ENCODE data around the gene APOF. TPM values are rescaled to one million over a fixed set of nuclear protein-coding genes. Genes with fewer than 3 reads are reported as not detected.

The APOF gene
- total and polyA plus RNA-seq, 2 experiments from 2014 or later, result not detected

GRCh38 chr12:56326533-56326932 is 36.1 kb downstream of the APOF start:
- ATAC-seq, result no peak
- H3K4me3 Mint-ChIP-seq, result no peak overlapping the region

More at GRCh38 chr12:56326533-56326932, 36.1 kb downstream of the APOF start:
- H3K27ac ChIP-seq (ENCODE audit: low read depth), result no peak overlapping the region
- no peak overlapping the region for H2AFZ ChIP-seq
- H3K4me1 ChIP-seq (ENCODE audit: insufficient read depth), result no peaks in the 10 kb centered on the region
- no peaks in the 10 kb centered on the region for H4K20me1 ChIP-seq (replicated peaks; ENCODE audit: insufficient read depth)
- no peak overlapping the region for H3K4me2 ChIP-seq
- Mint-ChIP-seq H3K36me3 (ENCODE audit: low read depth) (peaks cover 18% of the 10 kb centered on the region), H3K27me3 (ENCODE audit: insufficient read depth, low read depth, poor library complexity) (peaks cover 4% of the 10 kb centered on the region), H3K4me1 (no peaks in the 10 kb centered on the region), H3K9me3 (no peaks in the 10 kb centered on the region), H3K27ac (no peak overlapping the region)
- TF ChIP-seq EZH2 (IDR thresholded peaks at IDR 0.05; ENCODE audit: low read depth, unreplicated experiment), result no peak
- TF ChIP-seq POLR2AphosphoS5 (IDR thresholded peaks at IDR 0.05; ENCODE audit: low read depth), result no peak
- TF ChIP-seq EZH2phosphoT487 (IDR thresholded peaks at IDR 0.05; ENCODE audit: unreplicated experiment), result no peak
- TF ChIP-seq, protein P1, sequence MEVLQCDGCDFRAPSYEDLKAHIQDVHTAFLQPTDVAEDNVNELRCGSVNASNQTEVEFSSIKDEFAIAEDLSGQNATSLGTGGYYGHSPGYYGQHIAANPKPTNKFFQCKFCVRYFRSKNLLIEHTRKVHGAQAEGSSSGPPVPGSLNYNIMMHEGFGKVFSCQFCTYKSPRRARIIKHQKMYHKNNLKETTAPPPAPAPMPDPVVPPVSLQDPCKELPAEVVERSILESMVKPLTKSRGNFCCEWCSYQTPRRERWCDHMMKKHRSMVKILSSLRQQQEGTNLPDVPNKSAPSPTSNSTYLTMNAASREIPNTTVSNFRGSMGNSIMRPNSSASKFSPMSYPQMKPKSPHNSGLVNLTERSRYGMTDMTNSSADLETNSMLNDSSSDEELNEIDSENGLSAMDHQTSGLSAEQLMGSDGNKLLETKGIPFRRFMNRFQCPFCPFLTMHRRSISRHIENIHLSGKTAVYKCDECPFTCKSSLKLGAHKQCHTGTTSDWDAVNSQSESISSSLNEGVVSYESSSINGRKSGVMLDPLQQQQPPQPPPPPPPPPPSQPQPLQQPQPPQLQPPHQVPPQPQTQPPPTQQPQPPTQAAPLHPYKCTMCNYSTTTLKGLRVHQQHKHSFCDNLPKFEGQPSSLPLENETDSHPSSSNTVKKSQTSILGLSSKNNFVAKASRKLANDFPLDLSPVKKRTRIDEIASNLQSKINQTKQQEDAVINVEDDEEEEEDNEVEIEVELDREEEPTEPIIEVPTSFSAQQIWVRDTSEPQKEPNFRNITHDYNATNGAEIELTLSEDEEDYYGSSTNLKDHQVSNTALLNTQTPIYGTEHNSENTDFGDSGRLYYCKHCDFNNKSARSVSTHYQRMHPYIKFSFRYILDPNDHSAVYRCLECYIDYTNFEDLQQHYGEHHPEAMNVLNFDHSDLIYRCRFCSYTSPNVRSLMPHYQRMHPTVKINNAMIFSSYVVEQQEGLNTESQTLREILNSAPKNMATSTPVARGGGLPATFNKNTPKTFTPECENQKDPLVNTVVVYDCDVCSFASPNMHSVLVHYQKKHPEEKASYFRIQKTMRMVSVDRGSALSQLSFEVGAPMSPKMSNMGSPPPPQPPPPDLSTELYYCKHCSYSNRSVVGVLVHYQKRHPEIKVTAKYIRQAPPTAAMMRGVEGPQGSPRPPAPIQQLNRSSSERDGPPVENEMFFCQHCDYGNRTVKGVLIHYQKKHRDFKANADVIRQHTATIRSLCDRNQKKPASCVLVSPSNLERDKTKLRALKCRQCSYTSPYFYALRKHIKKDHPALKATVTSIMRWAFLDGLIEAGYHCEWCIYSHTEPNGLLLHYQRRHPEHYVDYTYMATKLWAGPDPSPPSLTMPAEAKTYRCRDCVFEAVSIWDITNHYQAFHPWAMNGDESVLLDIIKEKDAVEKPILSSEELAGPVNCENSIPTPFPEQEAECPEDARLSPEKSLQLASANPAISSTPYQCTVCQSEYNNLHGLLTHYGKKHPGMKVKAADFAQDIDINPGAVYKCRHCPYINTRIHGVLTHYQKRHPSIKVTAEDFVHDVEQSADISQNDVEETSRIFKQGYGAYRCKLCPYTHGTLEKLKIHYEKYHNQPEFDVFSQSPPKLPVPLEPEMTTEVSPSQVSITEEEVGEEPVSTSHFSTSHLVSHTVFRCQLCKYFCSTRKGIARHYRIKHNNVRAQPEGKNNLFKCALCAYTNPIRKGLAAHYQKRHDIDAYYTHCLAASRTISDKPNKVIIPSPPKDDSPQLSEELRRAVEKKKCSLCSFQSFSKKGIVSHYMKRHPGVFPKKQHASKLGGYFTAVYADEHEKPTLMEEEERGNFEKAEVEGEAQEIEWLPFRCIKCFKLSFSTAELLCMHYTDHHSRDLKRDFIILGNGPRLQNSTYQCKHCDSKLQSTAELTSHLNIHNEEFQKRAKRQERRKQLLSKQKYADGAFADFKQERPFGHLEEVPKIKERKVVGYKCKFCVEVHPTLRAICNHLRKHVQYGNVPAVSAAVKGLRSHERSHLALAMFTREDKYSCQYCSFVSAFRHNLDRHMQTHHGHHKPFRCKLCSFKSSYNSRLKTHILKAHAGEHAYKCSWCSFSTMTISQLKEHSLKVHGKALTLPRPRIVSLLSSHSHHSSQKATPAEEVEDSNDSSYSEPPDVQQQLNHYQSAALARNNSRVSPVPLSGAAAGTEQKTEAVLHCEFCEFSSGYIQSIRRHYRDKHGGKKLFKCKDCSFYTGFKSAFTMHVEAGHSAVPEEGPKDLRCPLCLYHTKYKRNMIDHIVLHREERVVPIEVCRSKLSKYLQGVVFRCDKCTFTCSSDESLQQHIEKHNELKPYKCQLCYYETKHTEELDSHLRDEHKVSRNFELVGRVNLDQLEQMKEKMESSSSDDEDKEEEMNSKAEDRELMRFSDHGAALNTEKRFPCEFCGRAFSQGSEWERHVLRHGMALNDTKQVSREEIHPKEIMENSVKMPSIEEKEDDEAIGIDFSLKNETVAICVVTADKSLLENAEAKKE (CRISPR knock-in tag; IDR thresholded peaks at IDR 0.05), result no peak
- no peak for TF ChIP-seq STAT1 (IDR thresholded peaks at IDR 0.05; ENCODE audit: unreplicated experiment)
- no peak for TF ChIP-seq REST (IDR thresholded peaks at IDR 0.05; ENCODE audit: unreplicated experiment)
- TF ChIP-seq NANOG (IDR thresholded peaks at IDR 0.05; ENCODE audit: borderline replicate concordance), result no peak
- TF ChIP-seq ZNF114 (CRISPR knock-in tag; IDR thresholded peaks at IDR 0.05), result no peak
- TF ChIP-seq ETS1 (IDR thresholded peaks at IDR 0.05), result no peak
- no peak for TF ChIP-seq JUNB (IDR thresholded peaks at IDR 0.05; ENCODE audit: unreplicated experiment)
- TF ChIP-seq CREB1 (CRISPR knock-in tag; IDR thresholded peaks at IDR 0.05; ENCODE audit: low read depth), result no peak
- TF ChIP-seq CTCF (conservative IDR thresholded peaks at IDR 0.05; ENCODE audit: low read depth in 2 of 2), result no peak
- TF ChIP-seq ZNF331 (CRISPR knock-in tag; IDR thresholded peaks at IDR 0.05; ENCODE audit: low read depth), result no peak
- H3K36me3 ChIP-seq (ENCODE audit: insufficient read depth), result no peaks in the 10 kb centered on the region
- no peak overlapping the region for H3K4me3 ChIP-seq
- H3K79me2 ChIP-seq (replicated peaks; ENCODE audit: insufficient read depth), result no peaks in the 10 kb centered on the region
- no peaks in the 10 kb centered on the region for H3F3A ChIP-seq (replicated peaks; ENCODE audit: low read depth)
- no peaks in the 10 kb centered on the region for H3K27me3 ChIP-seq (ENCODE audit: insufficient read depth)
- DNase-seq (ENCODE audit: low spot score), result no peak
- no peaks in the 10 kb centered on the region for H3K9me2 ChIP-seq (ENCODE audit: insufficient read depth)

Measured in GM23338 (cell line).